GM10248 (cell line): Measurements from ENCODE around the gene TTC33.
"Not testable (repeated sequence)": the region's sequence is repeated elsewhere in the genome, so short reads cannot be mapped to it uniquely, and the experiment has no call there.

Experiments
- CTCF ChIA-PET: fragments of 300-600 bp; sonication (Branson Sonifier 250); formaldehyde crosslinking; extraction: SDS; loops from one replicate; lab custom pipeline; 2021; ENCODE audit warnings: antibody characterized with exemption; lab: Yijun Ruan, JAX
- POLR2A ChIA-PET: fragments of 350-650 bp; sonication (Branson Sonifier 250); formaldehyde crosslinking; extraction: SDS; loops from one replicate; lab custom pipeline; 2020; ENCODE audit warnings: antibody characterized with exemption; lab: Yijun Ruan, JAX
- DNase-seq: peaks from one replicate; pipeline ENCODE4 v3.0.0; 2012; ENCODE audit errors: extremely low spot score
- TF ChIP-seq, protein P1 (sequence below): IDR thresholded peaks from 2 replicates; pipeline ENCODE4 v1.5.1; 2012; ENCODE audit warnings: mild to moderate bottlenecking, low read depth; ENCODE audit errors: extremely low read depth, missing control alignments, control extremely low read depth

Gene TTC33

DNA sequence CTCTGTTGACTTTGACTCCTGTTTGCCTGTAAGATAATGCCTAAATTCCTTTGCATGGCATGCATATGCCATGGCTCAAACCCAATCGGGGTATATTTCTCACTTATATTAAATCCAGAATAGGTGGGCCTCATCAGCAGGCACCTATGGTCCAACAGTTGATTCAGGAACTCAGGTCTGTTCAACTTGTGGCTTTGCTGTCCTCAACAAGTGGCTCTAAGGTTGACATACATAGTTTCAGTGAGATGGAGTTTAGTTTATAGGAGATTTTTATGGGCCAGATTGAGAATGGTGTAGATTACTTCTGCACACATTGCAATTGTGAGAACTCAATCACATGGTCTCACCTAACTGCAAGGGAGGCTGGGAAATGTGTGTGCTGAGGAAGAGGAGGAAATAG lies 107.6 kb downstream of the TTC33 start:
- POLR2A ChIA-PET, result interaction anchor here (0.6 kb wide), 1 partner anchor 150 kb away, joined by 5 read pairs; the partner anchor contains the start of gene PRKAA1
- TF ChIP-seq, protein P1, sequence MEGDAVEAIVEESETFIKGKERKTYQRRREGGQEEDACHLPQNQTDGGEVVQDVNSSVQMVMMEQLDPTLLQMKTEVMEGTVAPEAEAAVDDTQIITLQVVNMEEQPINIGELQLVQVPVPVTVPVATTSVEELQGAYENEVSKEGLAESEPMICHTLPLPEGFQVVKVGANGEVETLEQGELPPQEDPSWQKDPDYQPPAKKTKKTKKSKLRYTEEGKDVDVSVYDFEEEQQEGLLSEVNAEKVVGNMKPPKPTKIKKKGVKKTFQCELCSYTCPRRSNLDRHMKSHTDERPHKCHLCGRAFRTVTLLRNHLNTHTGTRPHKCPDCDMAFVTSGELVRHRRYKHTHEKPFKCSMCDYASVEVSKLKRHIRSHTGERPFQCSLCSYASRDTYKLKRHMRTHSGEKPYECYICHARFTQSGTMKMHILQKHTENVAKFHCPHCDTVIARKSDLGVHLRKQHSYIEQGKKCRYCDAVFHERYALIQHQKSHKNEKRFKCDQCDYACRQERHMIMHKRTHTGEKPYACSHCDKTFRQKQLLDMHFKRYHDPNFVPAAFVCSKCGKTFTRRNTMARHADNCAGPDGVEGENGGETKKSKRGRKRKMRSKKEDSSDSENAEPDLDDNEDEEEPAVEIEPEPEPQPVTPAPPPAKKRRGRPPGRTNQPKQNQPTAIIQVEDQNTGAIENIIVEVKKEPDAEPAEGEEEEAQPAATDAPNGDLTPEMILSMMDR, result no peak
- CTCF ChIA-PET, result interaction anchor here (1.8 kb wide), 1 partner anchor 18 kb away, joined by 4 read pairs; no protein-coding TSS in a partner anchor
- no peak for DNase-seq

GRCh38 chr5:40646266-40646665 lies 109.5 kb downstream of the TTC33 start:
- TF ChIP-seq, protein P1, result no peak
- ChIA-PET POLR2A (no interaction called here), CTCF (interaction anchor here (1.8 kb wide), 2 partner anchors 9 to 19 kb away, joined by 4 read pairs; no protein-coding TSS in a partner anchor)
- DNase-seq, result no peak

DNA sequence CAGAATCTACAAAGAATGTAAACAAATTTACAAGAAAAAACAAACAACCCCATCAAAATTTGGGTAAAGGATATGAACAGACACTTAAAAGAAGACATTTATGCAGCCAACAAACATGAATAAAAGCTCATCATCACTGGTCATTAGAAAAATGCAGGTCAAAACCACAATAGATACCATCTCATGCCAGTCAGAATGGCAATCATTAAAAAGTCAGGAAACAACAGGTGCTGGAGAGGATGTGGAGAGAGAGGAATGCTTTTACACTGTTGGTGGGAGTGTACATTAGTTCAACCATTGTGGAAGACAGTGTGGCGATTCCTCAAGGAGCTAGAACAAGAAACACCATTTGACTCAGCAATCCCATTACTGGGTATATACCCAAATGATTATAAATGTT lies 116.2 kb downstream of the TTC33 start:
- CTCF ChIA-PET, DNase-seq, POLR2A ChIA-PET: not testable (repeated sequence)

DNA sequence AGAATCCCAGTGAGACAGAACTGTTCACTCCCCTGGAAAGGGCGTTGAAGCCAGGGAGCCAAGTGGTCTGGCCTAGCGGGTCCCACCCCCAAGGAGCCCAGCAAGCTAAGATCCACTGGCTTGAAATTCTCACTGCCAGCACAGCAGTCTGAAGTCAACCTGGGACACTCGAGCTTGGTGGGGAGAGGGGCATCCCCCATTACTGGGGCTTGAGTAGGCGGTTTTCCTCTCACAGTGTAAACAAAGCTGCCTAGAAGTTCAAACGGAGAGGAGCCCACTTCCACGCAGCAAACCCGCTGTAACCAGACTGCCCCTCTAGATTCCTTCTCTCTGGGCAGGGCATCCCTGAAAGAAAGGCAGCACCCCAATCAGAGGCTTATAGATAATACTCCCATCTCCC lies 121.2 kb downstream of the TTC33 start:
- ChIA-PET POLR2A (no interaction called here), CTCF (no interaction called here)
- TF ChIP-seq, protein P1, result no peak
- DNase-seq, result no peak

GRCh38 chr5:40634154-40634553 lies 121.6 kb downstream of the TTC33 start:
- DNase-seq, result no peak
- CTCF ChIA-PET, result no interaction called here
- POLR2A ChIA-PET, result no interaction called here

GRCh38 chr5:40631236-40631635 lies 124.5 kb downstream of the TTC33 start:
- ChIA-PET POLR2A (no interaction called here), CTCF (interaction anchor here (1.3 kb wide), 1 partner anchor 11 kb away, joined by 4 read pairs; no protein-coding TSS in a partner anchor)
- no peak for DNase-seq
- TF ChIP-seq, protein P1, result no peak

More at GRCh38 chr5:40634154-40634553, 121.6 kb downstream of the TTC33 start:
- TF ChIP-seq, protein P1, result no peak

GRCh38 chr5:40630126-40630525 lies 125.6 kb downstream of the TTC33 start:
- ChIA-PET POLR2A (no interaction called here), CTCF (interaction anchor here (1.3 kb wide), 1 partner anchor 12 kb away, joined by 4 read pairs; no protein-coding TSS in a partner anchor)
- TF ChIP-seq, protein P1, result no peak
- no peak for DNase-seq
